Uterus (tissue), 4 donors: ENCODE measurements around the gene GALNT9. TPM values are rescaled to one million over a fixed set of nuclear protein-coding genes. Genes with fewer than 3 reads are reported as not detected.

ENCODE experiments used
- DNase-seq, 2 donors: peaks; one replicate each; pipeline ENCODE4 v3.0.0-alpha.2; 2019 to 2020
- H3K27ac ChIP-seq, 2 donors: fragments of 200-600 bp; sonication (generic); 1 replicate in 1 of 2; 2 replicates in 1 of 2; pipeline ENCODE4 v1.5.1; 2016 to 2018
- H3K27me3 ChIP-seq, 2 donors: fragments of 200-600 bp; sonication (generic); one replicate each; pipeline ENCODE4 v1.5.1; 2018 to 2019; ENCODE audit warnings: control low read depth in 1 of 2
- H3K36me3 ChIP-seq, 2 donors: fragments of 200-600 bp; sonication (generic); one replicate each; pipeline ENCODE4 v1.5.1; 2019; ENCODE audit warnings: control low read depth in 1 of 2
- H3K4me1 ChIP-seq, 2 donors: fragments of 200-600 bp; sonication (generic); one replicate each; pipeline ENCODE4 v1.5.1; 2018 to 2019; ENCODE audit warnings: control low read depth in 1 of 2
- H3K4me3 ChIP-seq, 2 donors: fragments of 200-600 bp; sonication (generic); 1 replicate in 1 of 2; 2 replicates in 1 of 2; pipeline ENCODE4 v1.5.1; 2018 to 2019; ENCODE audit warnings: mild to moderate bottlenecking in 1 of 2
- H3K9me3 ChIP-seq, 2 donors: fragments of 200-600 bp; sonication (generic); one replicate each; pipeline ENCODE4 v1.5.1; 2019; ENCODE audit warnings: control low read depth in 1 of 2
- CTCF ChIP-seq, 4 experiments: fragments of 200-600 bp in 2 of 4; fragments of 450-650 bp in 2 of 4; sonication (generic) in 2 of 4; IDR thresholded peaks; one replicate each; pipeline ENCODE4 v1.5.1; 2016 to 2019; ENCODE audit warnings: antibody characterized with exemption in 4 of 4, mild to moderate bottlenecking in 2 of 4, moderate library complexity in 1 of 4
- POLR2A ChIP-seq, 2 donors: fragments of 450-650 bp; IDR thresholded peaks; one replicate each; pipeline ENCODE4 v1.6.1; 2016; ENCODE audit warnings: antibody characterized with exemption in 2 of 2, mild to moderate bottlenecking in 1 of 2, moderate library complexity in 1 of 2
- intact Hi-C: fragments of 100-400 bp; cut with DNase I; formaldehyde crosslinking; loops from one replicate; pipeline ENCODE4 v1.15.1; 2023; ENCODE audit warnings: low total_unique reads
- total RNA-seq, 4 donors: library from RNA; depleted of rRNA in 3 of 4; stranded (reverse); fragments of >200 nt in 3 of 4; gene quantifications; one replicate each; pipeline versions ENCODE4 v1.1.0 to v1.2.4, GENCODE V29; 2014 to 2023
- donor health status: DM: yes; HTN: yes; CAD: no.

Gene GALNT9
- total RNA-seq, 4 donors from 2014 or later = 1.5 to 4.3 TPM; not detected in 2

GRCh38 chr12:132167611-132168310, 161.6 kb downstream of the GALNT9 start:
- no peak overlapping the region for H3K4me3 ChIP-seq
- no peaks in the 10 kb centered on the region for H3K36me3 ChIP-seq
- no peaks in the 10 kb centered on the region for H3K9me3 ChIP-seq
- no peaks in the 10 kb centered on the region for H3K4me1 ChIP-seq
- intact Hi-C loops = no loop called here
- TF ChIP-seq POLR2A (IDR thresholded peaks at IDR 0.05) = no peak
- no peak for TF ChIP-seq CTCF (IDR thresholded peaks at IDR 0.05)
- no peak overlapping the region for H3K27ac ChIP-seq
- DNase-seq = no peak
- peaks cover 0 to 14% of the 10 kb centered on the region in 2 donors for H3K27me3 ChIP-seq

- no peak for DNase-seq
- Histone ChIP-seq H3K4me3 (no peak overlapping the region), H3K36me3 (no peaks in the 10 kb centered on the region), H3K4me1 (no peaks in the 10 kb centered on the region), H3K27ac (no peak overlapping the region), H3K9me3 (no peaks in the 10 kb centered on the region), H3K27me3 (peaks cover 0 to 11% of the 10 kb centered on the region in 2 donors)
- intact Hi-C loops = no loop called here
- TF ChIP-seq CTCF (IDR thresholded peaks at IDR 0.05) (no peak), POLR2A (IDR thresholded peaks at IDR 0.05) (no peak)
Measured at GRCh38 chr12:132166801-132167591, 162.4 kb downstream of the GALNT9 start.

- intact Hi-C loops = no loop called here
- no peak for TF ChIP-seq POLR2A (IDR thresholded peaks at IDR 0.05)
- TF ChIP-seq CTCF (IDR thresholded peaks at IDR 0.05) = no peak
- Histone ChIP-seq H3K36me3 (no peaks in the 10 kb centered on the region), H3K4me3 (no peak overlapping the region), H3K4me1 (no peaks in the 10 kb centered on the region), H3K27ac (no peak overlapping the region), H3K27me3 (peaks cover 0 to 11% of the 10 kb centered on the region in 2 donors), H3K9me3 (no peaks in the 10 kb centered on the region)
- no peak for DNase-seq
Measured at GRCh38 chr12:132166093-132166492, 163.3 kb downstream of the GALNT9 start.

- no peak for TF ChIP-seq POLR2A (IDR thresholded peaks at IDR 0.05)
- TF ChIP-seq CTCF (IDR thresholded peaks at IDR 0.05) = no peak
- Histone ChIP-seq H3K4me3 (no peak overlapping the region), H3K4me1 (no peaks in the 10 kb centered on the region), H3K27me3 (peaks cover 0 to 7% of the 10 kb centered on the region in 2 donors), H3K9me3 (no peaks in the 10 kb centered on the region), H3K27ac (no peak overlapping the region), H3K36me3 (no peaks in the 10 kb centered on the region)
- no peak for DNase-seq
- intact Hi-C loops = no loop called here
Measured at GRCh38 chr12:132165584-132165983, 163.8 kb downstream of the GALNT9 start.

GRCh38 chr12:132164426-132164825, 165.0 kb downstream of the GALNT9 start:
- H3K27me3 ChIP-seq = peaks cover 0 to 2% of the 10 kb centered on the region in 2 donors
- H3K27ac ChIP-seq = no peak overlapping the region
- H3K36me3 ChIP-seq = no peaks in the 10 kb centered on the region
- H3K4me1 ChIP-seq = no peaks in the 10 kb centered on the region
- intact Hi-C loops = no loop called here
- DNase-seq = no peak
- H3K9me3 ChIP-seq = no peaks in the 10 kb centered on the region
- no peak for TF ChIP-seq POLR2A (IDR thresholded peaks at IDR 0.05)
- TF ChIP-seq CTCF (IDR thresholded peaks at IDR 0.05) = no peak
- H3K4me3 ChIP-seq = no peak overlapping the region
